ENCODE data around the gene DTNB.

The DTNB gene

GRCh38 chr2:25473131-25473530 is 200.2 kb downstream of the DTNB start:
- Histone ChIP-seq H3K9ac (ENCODE audit: low read depth, low read length) (no peak overlapping the region), H3K36me3 (ENCODE audit: insufficient read depth, low read depth, low read length) (peaks cover 9% of the 10 kb centered on the region; the same call in 1 of the 2 replicates), H3K9me3 (ENCODE audit: insufficient read depth, low read depth, low read length) (peaks cover 3% of the 10 kb centered on the region; the same call in 1 of the 2 replicates), H3K27ac (ENCODE audit: low read length) (no peak overlapping the region), H3K4me1 (ENCODE audit: insufficient read depth, low read length) (no peaks in the 10 kb centered on the region), H3K4me3 (ENCODE audit: low read length) (no peak overlapping the region), H3K27me3 (ENCODE audit: insufficient read depth, low read length) (no peaks in the 10 kb centered on the region)

GRCh38 chr2:25470806-25471205 is 202.6 kb downstream of the DTNB start:
- H3K9ac ChIP-seq (ENCODE audit: low read depth, low read length), result no peak overlapping the region
- H3K4me3 ChIP-seq (ENCODE audit: low read length), result no peak overlapping the region
- peaks cover 3% of the 10 kb centered on the region; the same call in 1 of the 2 replicates for H3K9me3 ChIP-seq (ENCODE audit: insufficient read depth, low read depth, low read length)
- no peaks in the 10 kb centered on the region for H3K27me3 ChIP-seq (ENCODE audit: insufficient read depth, low read length)
- peaks cover 7% of the 10 kb centered on the region; the same call in 1 of the 2 replicates for H3K36me3 ChIP-seq (ENCODE audit: insufficient read depth, low read depth, low read length)
- no peaks in the 10 kb centered on the region for H3K4me1 ChIP-seq (ENCODE audit: insufficient read depth, low read length)
- H3K27ac ChIP-seq (ENCODE audit: low read length), result no peak overlapping the region

- Histone ChIP-seq H3K27me3 (ENCODE audit: insufficient read depth, low read length) (no peaks in the 10 kb centered on the region), H3K36me3 (ENCODE audit: insufficient read depth, low read depth, low read length) (no peaks in the 10 kb centered on the region)
Measured at GRCh38 chr2:25467743-25468142, 205.6 kb downstream of the DTNB start.

GRCh38 chr2:25462021-25462420 is 211.4 kb downstream of the DTNB start:
- Histone ChIP-seq H3K9ac (ENCODE audit: low read depth, low read length) (no peak overlapping the region), H3K9me3 (ENCODE audit: insufficient read depth, low read depth, low read length) (no peaks in the 10 kb centered on the region), H3K36me3 (ENCODE audit: insufficient read depth, low read depth, low read length) (no peaks in the 10 kb centered on the region), H3K4me3 (ENCODE audit: low read length) (no peak overlapping the region), H3K27ac (ENCODE audit: low read length) (no peak overlapping the region), H3K27me3 (ENCODE audit: insufficient read depth, low read length) (no peaks in the 10 kb centered on the region), H3K4me1 (ENCODE audit: insufficient read depth, low read length) (no peaks in the 10 kb centered on the region)

More at GRCh38 chr2:25467743-25468142, 205.6 kb downstream of the DTNB start:
- H3K9me3 ChIP-seq (ENCODE audit: insufficient read depth, low read depth, low read length), result no peaks in the 10 kb centered on the region
- H3K9ac ChIP-seq (ENCODE audit: low read depth, low read length), result no peak overlapping the region
- H3K27ac ChIP-seq (ENCODE audit: low read length), result no peak overlapping the region
- no peak overlapping the region for H3K4me3 ChIP-seq (ENCODE audit: low read length)
- H3K4me1 ChIP-seq (ENCODE audit: insufficient read depth, low read length), result no peaks in the 10 kb centered on the region

GRCh38 chr2:25460261-25460905 is 213.0 kb downstream of the DTNB start:
- Histone ChIP-seq H3K9me3 (ENCODE audit: insufficient read depth, low read depth, low read length) (no peaks in the 10 kb centered on the region), H3K27ac (ENCODE audit: low read length) (no peak overlapping the region), H3K4me1 (ENCODE audit: insufficient read depth, low read length) (no peaks in the 10 kb centered on the region), H3K9ac (ENCODE audit: low read depth, low read length) (no peak overlapping the region), H3K4me3 (ENCODE audit: low read length) (no peak overlapping the region), H3K27me3 (ENCODE audit: insufficient read depth, low read length) (no peaks in the 10 kb centered on the region), H3K36me3 (ENCODE audit: insufficient read depth, low read depth, low read length) (no peaks in the 10 kb centered on the region)

- Histone ChIP-seq H3K36me3 (ENCODE audit: insufficient read depth, low read depth, low read length) (peaks cover 5% of the 10 kb centered on the region; the same call in 1 of the 2 replicates), H3K9ac (ENCODE audit: low read depth, low read length) (no peak overlapping the region), H3K4me3 (ENCODE audit: low read length) (no peak overlapping the region), H3K27ac (ENCODE audit: low read length) (no peak overlapping the region), H3K4me1 (ENCODE audit: insufficient read depth, low read length) (0 out of 2 replicates have a peak, but pooled peaks cover 2% of the 10 kb centered on the region), H3K9me3 (ENCODE audit: insufficient read depth, low read depth, low read length) (no peaks in the 10 kb centered on the region), H3K27me3 (ENCODE audit: insufficient read depth, low read length) (no peaks in the 10 kb centered on the region)
Measured at GRCh38 chr2:25454824-25455611, 218.4 kb downstream of the DTNB start.

GRCh38 chr2:25453199-25453905 is 220.0 kb downstream of the DTNB start:
- no peak overlapping the region for H3K4me3 ChIP-seq (ENCODE audit: low read length)
- H3K9ac ChIP-seq (ENCODE audit: low read depth, low read length), result no peak overlapping the region
- H3K27me3 ChIP-seq (ENCODE audit: insufficient read depth, low read length), result no peaks in the 10 kb centered on the region
- H3K27ac ChIP-seq (ENCODE audit: low read length), result no peak overlapping the region
- H3K9me3 ChIP-seq (ENCODE audit: insufficient read depth, low read depth, low read length), result no peaks in the 10 kb centered on the region
- H3K36me3 ChIP-seq (ENCODE audit: insufficient read depth, low read depth, low read length), result peaks cover 12% of the 10 kb centered on the region; the same call in 1 of the 2 replicates
- 0 out of 2 replicates have a peak, but pooled peaks cover 2% of the 10 kb centered on the region for H3K4me1 ChIP-seq (ENCODE audit: insufficient read depth, low read length)

GRCh38 chr2:25448808-25449207 is 224.6 kb downstream of the DTNB start:
- peaks cover 15% of the 10 kb centered on the region; the same call in 1 of the 2 replicates for H3K4me1 ChIP-seq (ENCODE audit: insufficient read depth, low read length)
- no peaks in the 10 kb centered on the region for H3K9me3 ChIP-seq (ENCODE audit: insufficient read depth, low read depth, low read length)
- H3K36me3 ChIP-seq (ENCODE audit: insufficient read depth, low read depth, low read length), result peaks cover 12% of the 10 kb centered on the region; the same call in 1 of the 2 replicates
- H3K27ac ChIP-seq (ENCODE audit: low read length), result no peak overlapping the region
- no peaks in the 10 kb centered on the region for H3K27me3 ChIP-seq (ENCODE audit: insufficient read depth, low read length)
- H3K4me3 ChIP-seq (ENCODE audit: low read length), result no peak overlapping the region
- H3K9ac ChIP-seq (ENCODE audit: low read depth, low read length), result no peak overlapping the region

- Histone ChIP-seq H3K27ac (ENCODE audit: low read length) (no peak overlapping the region), H3K4me3 (ENCODE audit: low read length) (no peak overlapping the region), H3K9ac (ENCODE audit: low read depth, low read length) (no peak overlapping the region), H3K4me1 (ENCODE audit: insufficient read depth, low read length) (peaks cover 15% of the 10 kb centered on the region; the same call in 1 of the 2 replicates), H3K9me3 (ENCODE audit: insufficient read depth, low read depth, low read length) (no peaks in the 10 kb centered on the region), H3K36me3 (ENCODE audit: insufficient read depth, low read depth, low read length) (peaks cover 12% of the 10 kb centered on the region), H3K27me3 (ENCODE audit: insufficient read depth, low read length) (no peaks in the 10 kb centered on the region)
Measured at GRCh38 chr2:25447018-25447417, 226.4 kb downstream of the DTNB start.

- Histone ChIP-seq H3K36me3 (ENCODE audit: insufficient read depth, low read depth, low read length) (peaks cover 9% of the 10 kb centered on the region), H3K27ac (ENCODE audit: low read length) (no peak overlapping the region), H3K4me1 (ENCODE audit: insufficient read depth, low read length) (peaks cover 13% of the 10 kb centered on the region; the same call in 1 of the 2 replicates), H3K9me3 (ENCODE audit: insufficient read depth, low read depth, low read length) (no peaks in the 10 kb centered on the region), H3K4me3 (ENCODE audit: low read length) (no peak overlapping the region), H3K9ac (ENCODE audit: low read depth, low read length) (no peak overlapping the region), H3K27me3 (ENCODE audit: insufficient read depth, low read length) (no peaks in the 10 kb centered on the region)
Measured at GRCh38 chr2:25446122-25446521, 227.3 kb downstream of the DTNB start.

- H3K27ac ChIP-seq (ENCODE audit: low read length), result no peak overlapping the region
- peak overlapping the region; percentile 17; the same call in 1 of the 2 replicates for H3K9ac ChIP-seq (ENCODE audit: low read depth, low read length)
- peaks cover 7% of the 10 kb centered on the region for H3K36me3 ChIP-seq (ENCODE audit: insufficient read depth, low read depth, low read length)
Measured at GRCh38 chr2:25445464-25445863, 227.9 kb downstream of the DTNB start.

More at GRCh38 chr2:25445464-25445863, 227.9 kb downstream of the DTNB start:
- Histone ChIP-seq H3K4me1 (ENCODE audit: insufficient read depth, low read length) (peaks cover 18% of the 10 kb centered on the region; the same call in 1 of the 2 replicates), H3K4me3 (ENCODE audit: low read length) (no peak overlapping the region), H3K27me3 (ENCODE audit: insufficient read depth, low read length) (no peaks in the 10 kb centered on the region), H3K9me3 (ENCODE audit: insufficient read depth, low read depth, low read length) (no peaks in the 10 kb centered on the region)

All from iPS-20b (cell line).